Activated naive CD4-positive, alpha-beta T cell treated with anti-CD3 and anti-CD28 coated beads, Interleukin-2, amount 10 ng/mL, durations not matched to agents 7 days and 5 days (primary cell): ENCODE results near the gene TBXA2R.
"Not testable (repeated sequence)": the region's sequence is repeated elsewhere in the genome, so short reads cannot be mapped to it uniquely, and the experiment has no call there.

Source experiments
- CTCF ChIA-PET: fragments of 350-600 bp; sonication (Branson Sonifier 250); formaldehyde crosslinking; loops from one replicate; lab custom pipeline; 2021; ENCODE audit warnings: antibody characterized with exemption; lab: Charles Lee
- DNase-seq: peaks from one replicate; pipeline ENCODE4 v3.0.0-alpha.2; 2020
- H3K27ac Mint-ChIP-seq: one replicate; pipeline ENCODE4 v1.8.0; 2021; ENCODE audit warnings: mild to moderate bottlenecking, moderate library complexity, mixed read lengths
- H3K27me3 Mint-ChIP-seq: one replicate; pipeline ENCODE4 v1.8.0; 2021; ENCODE audit warnings: mild to moderate bottlenecking, mixed read lengths
- H3K36me3 Mint-ChIP-seq: one replicate; pipeline ENCODE4 v1.8.0; 2021; ENCODE audit warnings: mixed read lengths
- H3K4me1 Mint-ChIP-seq: one replicate; pipeline ENCODE4 v1.8.0; 2021; ENCODE audit warnings: mixed read lengths
- H3K4me3 Mint-ChIP-seq: one replicate; pipeline ENCODE4 v1.8.0; 2021; ENCODE audit warnings: mild to moderate bottlenecking, moderate library complexity, mixed read lengths
- H3K9me3 Mint-ChIP-seq: one replicate; pipeline ENCODE4 v1.8.0; 2021; ENCODE audit warnings: mixed read lengths

TBXA2R gene

GRCh38 chr19:3632739-3633558, 26.3 kb upstream of the TBXA2R start:
- CTCF ChIA-PET: interaction anchor here (0.8 kb wide), 1 partner anchor 16 kb away, joined by 3 read pairs; no protein-coding TSS in a partner anchor
- Mint-ChIP-seq H3K9me3 (no peaks in the 10 kb centered on the region), H3K36me3 (no peaks in the 10 kb centered on the region), H3K27me3 (no peaks in the 10 kb centered on the region), H3K4me1 (no peaks in the 10 kb centered on the region), H3K27ac (no peak overlapping the region), H3K4me3 (no peak overlapping the region)
- DNase-seq: no peak

GRCh38 chr19:3632098-3632497, 25.4 kb upstream of the TBXA2R start:
- DNase-seq: no peak
- CTCF ChIA-PET: no interaction called here
- Mint-ChIP-seq H3K27ac (no peak overlapping the region), H3K4me3 (no peak overlapping the region), H3K9me3 (no peaks in the 10 kb centered on the region), H3K27me3 (peaks cover under 1% of the 10 kb centered on the region), H3K4me1 (peaks cover 6% of the 10 kb centered on the region), H3K36me3 (no peaks in the 10 kb centered on the region)

GRCh38 chr19:3631053-3631861, 24.6 kb upstream of the TBXA2R start:
- Mint-ChIP-seq H3K27ac (no peak overlapping the region), H3K27me3 (peaks cover 4% of the 10 kb centered on the region), H3K36me3 (no peaks in the 10 kb centered on the region), H3K9me3 (no peaks in the 10 kb centered on the region), H3K4me3 (no peak overlapping the region), H3K4me1 (peaks cover 14% of the 10 kb centered on the region)
- CTCF ChIA-PET: no interaction called here
- DNase-seq: no peak

- H3K36me3 Mint-ChIP-seq, H3K27ac Mint-ChIP-seq, H3K4me3 Mint-ChIP-seq, H3K27me3 Mint-ChIP-seq, DNase-seq, H3K9me3 Mint-ChIP-seq, CTCF ChIA-PET: not testable (repeated sequence)
- H3K4me1 Mint-ChIP-seq: peaks cover 34% of the 10 kb centered on the region
Observed at GRCh38 chr19:3628766-3629165, 22.1 kb upstream of the TBXA2R start.

- no peaks in the 10 kb centered on the region for H3K9me3 Mint-ChIP-seq
- H3K4me3 Mint-ChIP-seq: peak overlapping the region; percentile 89
- peak overlapping the region; percentile 97 for H3K27ac Mint-ChIP-seq
- no peaks in the 10 kb centered on the region for H3K36me3 Mint-ChIP-seq
- H3K4me1 Mint-ChIP-seq: peaks cover 34% of the 10 kb centered on the region
- peaks cover 4% of the 10 kb centered on the region for H3K27me3 Mint-ChIP-seq
- DNase-seq: no peak
- CTCF ChIA-PET: no interaction called here
Observed at GRCh38 chr19:3627351-3627723, 20.7 kb upstream of the TBXA2R start.

GRCh38 chr19:3626473-3627350, 20.0 kb upstream of the TBXA2R start, which contains the start of gene CACTIN:
Gene CACTIN, minus strand, starts transcription at chr19:3626790. Its CDS starts 28 bp downstream, at chr19:3626762.
- CTCF ChIA-PET: no interaction called here
- Mint-ChIP-seq H3K4me1 (peaks cover 34% of the 10 kb centered on the region), H3K27me3 (peaks cover 4% of the 10 kb centered on the region), H3K36me3 (no peaks in the 10 kb centered on the region), H3K9me3 (no peaks in the 10 kb centered on the region), H3K4me3 (peak within 1 kb of the TSS; percentile 89), H3K27ac (peak within 1 kb of the TSS; percentile 97)
- peak; percentile 100 for DNase-seq

GRCh38 chr19:3625996-3626472, 19.4 kb upstream of the TBXA2R start:
- DNase-seq: no peak
- peak overlapping the region; percentile 89 for H3K4me3 Mint-ChIP-seq
- CTCF ChIA-PET: no interaction called here
- H3K27ac Mint-ChIP-seq: peak overlapping the region; percentile 97
- H3K36me3 Mint-ChIP-seq: no peaks in the 10 kb centered on the region
- H3K4me1 Mint-ChIP-seq: peaks cover 34% of the 10 kb centered on the region
- peaks cover 4% of the 10 kb centered on the region for H3K27me3 Mint-ChIP-seq
- no peaks in the 10 kb centered on the region for H3K9me3 Mint-ChIP-seq

- H3K27me3 Mint-ChIP-seq: peaks cover 4% of the 10 kb centered on the region
- DNase-seq: no peak
- H3K9me3 Mint-ChIP-seq: no peaks in the 10 kb centered on the region
- H3K27ac Mint-ChIP-seq: no peak overlapping the region
- no peaks in the 10 kb centered on the region for H3K36me3 Mint-ChIP-seq
- CTCF ChIA-PET: no interaction called here
- no peak overlapping the region for H3K4me3 Mint-ChIP-seq
- peaks cover 34% of the 10 kb centered on the region for H3K4me1 Mint-ChIP-seq
Observed at GRCh38 chr19:3623716-3624115, 17.0 kb upstream of the TBXA2R start.

- H3K4me3 Mint-ChIP-seq: no peak overlapping the region
Observed at GRCh38 chr19:3622224-3622623, 15.5 kb upstream of the TBXA2R start.

GRCh38 chr19:3621689-3622088, 15.0 kb upstream of the TBXA2R start:
- DNase-seq: no peak
- CTCF ChIA-PET: interaction anchor here (2.1 kb wide), 1 partner anchor 76 kb away, joined by 5 read pairs; no protein-coding TSS in a partner anchor
- H3K4me3 Mint-ChIP-seq: no peak overlapping the region
- H3K27me3 Mint-ChIP-seq: no peaks in the 10 kb centered on the region
- peaks cover 3% of the 10 kb centered on the region for H3K36me3 Mint-ChIP-seq
- H3K9me3 Mint-ChIP-seq: no peaks in the 10 kb centered on the region
- H3K27ac Mint-ChIP-seq: no peak overlapping the region
- peaks cover 35% of the 10 kb centered on the region for H3K4me1 Mint-ChIP-seq

More at GRCh38 chr19:3622224-3622623, 15.5 kb upstream of the TBXA2R start:
- Mint-ChIP-seq H3K27ac (no peak overlapping the region), H3K27me3 (peaks cover 4% of the 10 kb centered on the region), H3K9me3 (no peaks in the 10 kb centered on the region), H3K4me1 (peaks cover 39% of the 10 kb centered on the region), H3K36me3 (peaks cover 3% of the 10 kb centered on the region)
- CTCF ChIA-PET: interaction anchor here (2.1 kb wide), 1 partner anchor 77 kb away, joined by 5 read pairs; no protein-coding TSS in a partner anchor
- DNase-seq: no peak

- Mint-ChIP-seq H3K27me3 (no peaks in the 10 kb centered on the region), H3K4me3 (no peak overlapping the region), H3K36me3 (peaks cover 3% of the 10 kb centered on the region), H3K9me3 (no peaks in the 10 kb centered on the region), H3K27ac (no peak overlapping the region), H3K4me1 (peaks cover 29% of the 10 kb centered on the region)
- DNase-seq: no peak
- CTCF ChIA-PET: interaction anchor here (2.1 kb wide), 1 partner anchor 76 kb away, joined by 5 read pairs; no protein-coding TSS in a partner anchor
Observed at GRCh38 chr19:3620817-3621547, 14.3 kb upstream of the TBXA2R start.

- no peak overlapping the region for H3K27ac Mint-ChIP-seq
- H3K27me3 Mint-ChIP-seq: no peaks in the 10 kb centered on the region
- H3K36me3 Mint-ChIP-seq: peaks cover 3% of the 10 kb centered on the region
- H3K4me3 Mint-ChIP-seq: no peak overlapping the region
- H3K9me3 Mint-ChIP-seq: no peaks in the 10 kb centered on the region
- DNase-seq: no peak
- H3K4me1 Mint-ChIP-seq: peaks cover 23% of the 10 kb centered on the region
- CTCF ChIA-PET: no interaction called here
Observed at GRCh38 chr19:3620145-3620816, 13.6 kb upstream of the TBXA2R start.

- Mint-ChIP-seq H3K4me1 (peaks cover 19% of the 10 kb centered on the region), H3K9me3 (no peaks in the 10 kb centered on the region), H3K4me3 (no peak overlapping the region), H3K27ac (no peak overlapping the region), H3K36me3 (peaks cover 3% of the 10 kb centered on the region), H3K27me3 (no peaks in the 10 kb centered on the region)
- CTCF ChIA-PET: no interaction called here
- no peak for DNase-seq
Observed at GRCh38 chr19:3619631-3620012, 12.9 kb upstream of the TBXA2R start.
